CD4-positive, alpha-beta T cell treated with Interleukin-2 at 100 ng/mL for 4 hours (primary cell): ENCODE data around the gene SCARB1.
"Not testable (repeated sequence)": the region's sequence is repeated elsewhere in the genome, so short reads cannot be mapped to it uniquely, and the experiment has no call there.

Experiments
- DNase-seq: peaks from one replicate; pipeline ENCODE4 v3.0.0-alpha.2; 2020; ENCODE audit warnings: low spot score

The SCARB1 gene

DNA sequence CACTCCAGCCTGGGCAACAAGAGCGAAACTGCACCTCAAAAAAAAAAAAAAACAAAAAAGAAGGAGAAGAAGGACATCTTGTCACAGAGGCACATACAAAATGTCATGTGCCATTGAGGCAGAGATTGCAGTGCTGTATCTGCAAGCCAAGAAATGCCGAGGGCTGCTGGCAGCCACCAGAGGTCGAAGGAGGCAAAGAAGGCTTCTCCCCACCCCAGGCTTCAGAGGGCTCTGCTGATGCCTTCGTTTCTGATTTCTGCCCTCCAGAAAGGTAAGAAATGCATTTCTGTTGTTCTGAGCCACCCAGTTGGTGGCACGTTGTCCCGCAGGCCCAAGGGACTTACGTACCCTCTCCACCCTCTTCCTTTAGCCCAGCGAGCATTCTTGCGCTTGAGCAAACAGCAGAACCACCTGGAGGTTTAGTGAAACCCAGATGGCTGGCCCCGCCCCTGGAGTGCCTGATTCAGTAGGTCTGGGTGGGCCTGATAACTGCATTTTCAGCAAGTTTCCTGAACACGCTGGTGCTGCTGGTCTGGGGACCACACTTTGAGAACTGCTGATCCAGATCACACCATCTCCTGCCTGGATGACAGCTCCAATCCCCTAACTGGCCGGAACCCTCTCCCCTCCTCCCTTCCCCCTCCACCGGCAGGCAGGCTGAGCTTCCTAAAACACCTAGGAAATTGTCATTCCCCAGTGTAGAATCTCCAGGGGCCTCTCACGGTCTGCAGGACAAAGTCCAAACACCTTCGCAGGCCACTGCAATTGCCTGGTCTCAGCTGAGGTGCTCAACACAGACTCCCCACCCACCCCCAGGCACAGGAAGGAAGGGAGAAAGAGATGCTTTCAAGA lies 21.1 kb upstream of the SCARB1 start:
- no peak for DNase-seq

DNA sequence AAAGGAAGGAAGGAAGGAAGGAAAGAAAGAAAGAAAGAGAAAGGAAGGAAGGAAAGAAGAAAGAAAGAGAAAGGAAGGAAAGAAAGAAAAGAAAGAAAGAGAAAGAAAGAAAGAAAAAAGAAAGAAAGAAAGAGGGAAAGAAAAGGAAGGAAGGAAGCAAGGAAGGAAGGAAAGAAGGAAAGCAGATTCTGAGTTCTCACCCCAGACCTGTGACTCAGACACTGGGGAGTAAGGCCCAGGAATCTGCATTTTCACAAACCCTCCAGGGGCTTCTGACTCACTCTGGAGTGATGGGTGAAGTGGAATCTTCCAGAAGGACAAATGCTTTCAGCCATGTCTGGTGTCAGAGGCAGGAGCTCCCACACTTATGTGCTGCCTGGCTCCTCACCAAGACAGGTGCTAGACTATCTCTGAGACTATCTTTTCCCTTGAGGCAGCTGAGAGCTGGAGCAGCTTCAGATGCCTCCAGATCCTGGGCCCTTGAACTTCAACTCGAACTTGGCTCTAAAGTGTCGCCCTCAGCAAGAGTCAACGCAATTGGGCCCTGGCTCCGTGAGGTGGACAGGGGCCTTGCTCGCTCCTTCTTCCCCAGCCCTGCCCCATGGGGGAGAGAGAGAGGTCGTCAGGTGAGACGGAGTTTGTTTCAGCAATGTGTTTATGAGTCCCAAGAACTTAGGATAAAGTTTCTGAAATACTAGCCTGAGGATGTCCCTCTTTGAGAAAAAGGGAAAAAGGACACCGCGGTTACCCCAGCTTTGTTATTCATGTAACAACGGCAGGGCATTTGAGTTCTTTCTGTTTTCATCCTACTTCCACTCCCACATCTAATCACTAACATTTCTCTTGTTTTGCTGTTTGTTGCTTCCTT lies 19.8 kb upstream of the SCARB1 start:
- DNase-seq: no peak

DNA sequence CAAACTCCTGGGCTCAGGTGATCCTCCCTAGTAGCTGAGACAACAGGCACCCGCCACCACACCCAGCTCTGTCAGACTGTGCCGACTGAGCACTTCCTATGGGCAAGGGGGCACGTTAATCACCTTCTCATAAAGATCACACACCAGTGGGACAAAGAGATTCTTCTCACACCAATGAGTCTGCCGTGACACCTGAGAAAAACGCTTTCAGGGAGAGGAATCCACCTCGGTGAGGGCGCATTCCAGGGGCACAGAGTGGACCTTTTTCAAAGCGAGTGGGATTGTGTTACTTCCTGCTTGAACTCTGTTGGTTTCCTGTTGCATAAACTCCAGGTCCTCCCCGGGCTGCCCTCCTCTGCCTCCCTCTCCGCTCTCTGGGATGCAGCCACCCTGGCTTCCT lies 17.5 kb upstream of the SCARB1 start:
- no peak for DNase-seq

DNA sequence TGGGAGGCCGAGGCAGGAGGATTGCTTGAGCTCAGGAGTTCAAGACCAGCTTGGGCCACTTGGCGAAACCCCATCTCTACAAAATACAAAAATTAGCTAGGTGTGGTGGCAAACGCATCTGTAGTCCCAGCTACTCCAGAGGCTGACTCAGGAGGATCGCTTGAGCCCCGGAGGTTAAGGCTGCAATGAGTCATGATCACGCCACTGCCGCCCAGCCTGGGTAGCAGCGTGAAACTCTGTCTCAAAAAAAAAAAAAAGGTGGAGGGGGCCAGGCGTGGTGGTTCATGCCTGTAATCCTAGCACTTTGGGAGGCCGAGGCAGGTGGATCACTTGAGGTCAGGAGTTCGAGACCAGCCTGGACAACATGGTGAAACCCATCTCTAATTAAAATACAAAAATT lies 16.7 kb upstream of the SCARB1 start:
- not testable (repeated sequence) for DNase-seq

DNA sequence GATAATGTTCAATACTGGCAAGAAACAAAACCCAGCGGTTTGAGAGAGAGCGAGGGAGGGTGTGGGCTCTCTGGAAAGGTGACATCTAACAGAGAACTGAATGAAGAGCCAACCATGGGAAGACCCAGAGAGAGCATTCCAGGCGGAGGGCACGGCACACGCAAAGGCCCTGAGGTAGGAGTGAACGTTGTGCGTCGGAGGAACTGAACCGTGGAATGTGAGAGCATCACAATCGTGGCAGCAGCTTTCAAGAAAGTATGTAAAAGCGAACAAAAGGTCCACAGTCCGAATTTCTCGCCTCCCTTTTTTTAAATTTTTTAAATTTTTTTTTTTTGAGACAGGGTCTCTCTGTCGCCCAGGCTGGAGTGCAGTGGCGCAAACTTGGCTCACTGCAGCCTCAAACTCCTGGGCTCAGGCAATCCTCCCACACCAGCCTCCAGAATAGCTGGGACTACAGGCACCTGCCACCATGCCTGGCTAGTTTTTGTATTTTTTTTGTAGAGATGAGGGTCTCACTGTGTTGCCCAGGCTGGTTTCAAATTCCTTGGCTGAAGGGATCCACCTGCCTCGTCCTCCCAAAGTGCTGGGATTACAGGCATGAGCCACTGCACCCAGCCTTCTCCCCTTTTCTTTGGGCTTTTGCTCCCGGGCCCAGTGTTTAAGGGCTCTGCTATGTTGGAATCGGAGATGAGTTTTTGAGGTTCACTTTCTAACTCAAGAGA lies 15.3 kb upstream of the SCARB1 start:
- DNase-seq: no peak

DNA sequence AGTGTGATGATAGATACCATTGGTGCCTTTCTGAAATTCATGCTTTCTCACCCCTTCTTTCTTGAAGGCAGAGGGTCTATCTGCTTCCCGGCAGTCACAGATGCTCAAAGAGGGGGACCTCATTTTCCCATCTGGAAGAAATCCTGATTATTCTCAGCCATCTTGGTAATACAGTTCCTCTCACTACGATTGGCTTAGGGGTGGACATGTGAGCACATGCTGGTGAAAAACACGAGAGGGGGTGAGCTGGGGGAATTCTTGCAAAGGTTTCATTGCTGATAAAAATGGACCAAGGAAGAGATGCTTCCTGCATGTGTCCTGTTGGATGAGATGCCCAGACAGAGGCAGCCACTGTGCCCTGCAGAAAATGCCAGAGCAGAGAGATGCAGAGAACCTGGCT lies 13.8 kb upstream of the SCARB1 start:
- DNase-seq: no peak

DNA sequence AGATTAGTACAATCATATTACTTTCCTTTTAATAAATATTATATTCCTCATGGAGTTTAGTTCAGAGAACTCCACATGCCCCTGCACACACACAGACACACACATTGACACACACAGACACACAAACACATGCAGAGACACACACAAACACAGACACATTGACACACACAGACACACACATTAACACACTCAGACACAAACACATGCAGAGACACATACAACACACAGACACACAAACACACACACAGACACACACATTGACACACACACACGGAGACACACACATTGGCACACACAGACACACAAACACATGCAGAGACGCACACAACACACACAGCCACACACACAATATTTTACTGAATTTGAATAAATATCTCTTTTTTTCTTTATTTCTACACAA lies 12.5 kb upstream of the SCARB1 start:
- no peak for DNase-seq

DNA sequence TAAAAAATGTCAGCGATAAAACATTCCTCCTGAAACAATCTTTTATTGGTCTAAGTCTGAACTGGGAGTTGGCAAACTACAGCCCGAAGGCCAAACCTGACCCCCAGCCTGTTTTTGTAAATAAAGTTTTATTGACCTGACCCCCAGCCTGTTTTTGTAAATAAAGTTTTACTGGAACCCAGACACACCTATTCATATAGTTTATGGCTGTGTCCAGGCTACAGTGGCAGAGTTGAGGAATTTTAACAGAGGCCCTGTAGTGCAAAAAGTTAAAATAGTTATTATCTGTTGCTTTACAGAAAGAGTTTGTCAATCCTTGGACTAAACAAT lies 12.1 kb upstream of the SCARB1 start:
- DNase-seq: no peak

DNA sequence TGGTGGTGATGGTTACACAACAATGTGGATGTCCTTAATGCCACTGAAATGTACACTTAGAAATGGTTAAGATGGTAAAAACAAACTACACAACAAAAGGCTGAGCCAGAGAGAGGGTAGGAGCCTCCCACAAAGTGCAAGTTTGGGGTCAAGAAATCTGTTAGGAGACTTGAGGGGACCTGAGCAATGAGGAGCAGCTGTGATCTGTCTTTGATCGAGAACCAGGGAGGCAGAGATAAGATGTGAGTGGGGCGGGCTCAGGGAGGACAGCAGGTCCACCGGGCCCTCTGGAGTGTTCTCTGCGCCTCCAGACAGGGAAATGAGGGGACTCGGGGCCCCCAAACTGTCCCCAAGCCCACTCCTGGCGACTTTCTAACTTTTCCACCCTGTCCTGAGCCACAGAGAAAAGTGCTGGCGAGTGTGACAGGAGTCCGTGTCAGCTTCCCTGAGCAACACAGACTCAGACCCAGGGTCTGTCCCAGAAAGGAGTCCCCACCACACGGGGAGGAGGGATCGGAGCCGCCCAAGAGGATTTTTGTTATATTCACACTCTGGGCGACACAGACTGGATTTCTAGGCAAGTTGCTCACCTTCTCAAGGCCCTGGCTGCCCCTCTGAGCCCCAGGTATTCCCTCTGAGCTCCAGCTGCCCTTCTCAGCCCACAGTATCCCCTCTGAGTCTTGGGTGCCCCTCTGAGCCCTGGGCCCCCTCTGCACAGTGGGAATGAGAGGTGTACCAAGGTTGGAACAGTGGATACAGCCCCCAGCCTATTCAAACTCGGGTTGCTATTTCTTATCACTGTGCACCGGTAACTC lies 11.5 kb upstream of the SCARB1 start:
- DNase-seq: no peak

DNA sequence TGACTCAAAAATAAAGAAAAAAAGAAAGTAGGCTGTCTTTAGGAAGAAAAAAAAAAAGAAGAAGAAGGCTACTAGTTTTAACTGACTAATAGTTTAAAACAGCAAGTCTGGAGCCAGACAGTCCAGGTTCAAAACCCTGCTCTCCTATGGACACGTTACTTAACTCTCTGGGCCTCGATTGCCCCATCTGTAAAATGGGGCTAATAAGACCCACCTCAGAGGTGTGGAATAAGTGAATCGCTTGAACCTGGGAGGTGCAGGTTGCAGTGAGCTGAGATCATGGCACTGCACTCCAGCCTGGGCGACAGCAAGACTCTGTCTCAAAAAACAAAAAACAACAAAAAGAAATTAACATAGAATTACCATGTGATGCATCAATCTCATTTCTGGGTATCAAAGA lies 10.5 kb upstream of the SCARB1 start:
- no peak for DNase-seq

DNA sequence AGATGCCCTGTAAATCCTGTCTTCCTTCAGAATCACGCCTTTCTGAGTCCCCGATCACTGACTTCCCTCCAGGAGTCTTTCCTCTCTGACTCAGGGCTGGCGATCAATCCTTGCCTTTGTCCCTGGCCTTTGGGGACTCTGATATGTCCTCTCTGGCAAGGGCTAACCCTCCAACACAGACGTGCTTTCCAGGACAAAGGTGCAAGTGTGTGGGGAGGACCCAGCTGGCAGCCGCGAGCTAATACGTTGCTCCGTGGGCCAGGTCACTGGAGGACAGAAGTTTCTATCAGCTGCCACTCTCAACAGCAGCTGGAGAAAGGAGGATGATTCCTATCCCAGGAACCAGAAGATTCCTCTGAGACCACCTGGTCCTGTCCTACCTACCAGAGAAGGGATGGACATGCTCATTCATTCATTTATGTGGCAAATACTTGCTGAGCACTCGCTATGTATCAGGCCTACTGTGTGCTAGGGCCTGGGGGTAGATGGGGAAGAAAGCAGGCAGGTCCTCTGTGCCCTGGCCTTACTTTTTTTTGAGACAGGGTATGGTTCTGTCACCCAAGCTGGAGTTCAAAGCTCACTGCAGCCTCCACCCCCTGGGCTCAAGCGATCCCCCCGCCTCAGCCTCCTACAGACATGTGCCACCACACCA lies 8.5 kb upstream of the SCARB1 start:
- no peak for DNase-seq

DNA sequence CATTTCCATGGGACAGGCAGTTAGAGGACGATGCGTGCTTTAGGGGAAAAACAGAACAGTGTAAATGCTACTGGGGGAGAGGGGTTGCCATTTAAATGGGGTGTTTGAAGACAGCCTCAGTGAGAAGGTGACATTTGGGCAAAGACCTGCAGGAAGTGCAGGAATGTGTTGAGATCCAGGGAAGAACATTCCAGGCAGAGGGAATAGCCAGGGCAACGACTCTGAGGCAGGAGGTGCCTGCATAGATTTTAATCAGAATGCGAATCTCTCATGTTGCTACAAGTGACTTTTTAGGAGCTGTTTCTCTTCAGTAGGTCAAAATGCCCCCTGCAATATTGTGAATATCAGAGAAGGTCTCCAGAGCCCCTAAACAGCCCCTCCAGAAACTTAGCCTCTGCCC lies 7.6 kb upstream of the SCARB1 start:
- DNase-seq: no peak

DNA sequence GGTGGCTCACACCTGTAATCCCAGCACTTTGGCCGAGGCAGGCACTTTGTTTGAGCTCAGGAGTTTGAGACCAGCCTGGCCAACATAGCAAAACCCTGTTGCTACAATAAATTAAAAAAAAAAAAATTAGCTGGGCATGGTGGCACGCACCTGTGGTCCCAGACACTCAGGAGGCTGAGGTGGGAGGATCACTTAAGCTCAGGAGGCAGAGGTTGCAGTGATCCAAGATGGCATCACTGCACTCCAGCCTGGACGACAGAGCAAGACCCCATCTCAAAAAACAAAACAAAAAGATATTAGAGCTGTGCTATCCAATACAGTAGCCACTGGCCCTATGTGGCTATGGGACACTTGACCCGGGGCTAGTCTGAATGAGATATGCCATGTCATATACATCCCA lies 6.9 kb upstream of the SCARB1 start:
- no peak for DNase-seq

DNA sequence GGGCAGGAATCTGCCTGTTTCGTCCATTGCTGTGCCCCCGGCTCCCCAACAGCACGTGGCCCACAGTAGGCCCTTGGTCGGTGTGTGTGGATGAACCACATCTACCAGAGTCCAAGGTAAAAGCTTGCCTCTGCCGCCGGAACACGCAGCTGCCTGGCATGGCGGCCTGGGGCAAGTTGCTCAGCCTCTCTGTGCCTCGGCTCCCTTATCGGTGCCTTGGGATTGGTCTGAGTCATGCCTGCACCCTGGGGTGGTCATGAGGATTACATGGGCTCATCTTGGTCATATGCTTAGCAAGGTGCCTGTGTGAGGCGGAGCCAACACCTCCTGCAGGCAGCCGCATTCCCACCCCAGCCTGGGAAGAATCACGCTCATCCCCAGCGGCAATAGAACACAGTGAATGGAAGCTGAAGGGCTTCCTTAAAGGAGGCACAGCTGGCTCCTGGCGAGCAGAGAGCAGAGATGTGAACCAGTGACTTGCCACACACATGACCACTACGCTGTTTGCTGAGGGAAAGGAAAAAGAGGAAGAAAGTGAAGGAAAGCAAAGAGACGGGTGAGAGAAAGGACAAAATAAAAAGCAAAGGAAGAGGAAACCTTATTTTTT lies 5.5 kb upstream of the SCARB1 start:
- DNase-seq: no peak

DNA sequence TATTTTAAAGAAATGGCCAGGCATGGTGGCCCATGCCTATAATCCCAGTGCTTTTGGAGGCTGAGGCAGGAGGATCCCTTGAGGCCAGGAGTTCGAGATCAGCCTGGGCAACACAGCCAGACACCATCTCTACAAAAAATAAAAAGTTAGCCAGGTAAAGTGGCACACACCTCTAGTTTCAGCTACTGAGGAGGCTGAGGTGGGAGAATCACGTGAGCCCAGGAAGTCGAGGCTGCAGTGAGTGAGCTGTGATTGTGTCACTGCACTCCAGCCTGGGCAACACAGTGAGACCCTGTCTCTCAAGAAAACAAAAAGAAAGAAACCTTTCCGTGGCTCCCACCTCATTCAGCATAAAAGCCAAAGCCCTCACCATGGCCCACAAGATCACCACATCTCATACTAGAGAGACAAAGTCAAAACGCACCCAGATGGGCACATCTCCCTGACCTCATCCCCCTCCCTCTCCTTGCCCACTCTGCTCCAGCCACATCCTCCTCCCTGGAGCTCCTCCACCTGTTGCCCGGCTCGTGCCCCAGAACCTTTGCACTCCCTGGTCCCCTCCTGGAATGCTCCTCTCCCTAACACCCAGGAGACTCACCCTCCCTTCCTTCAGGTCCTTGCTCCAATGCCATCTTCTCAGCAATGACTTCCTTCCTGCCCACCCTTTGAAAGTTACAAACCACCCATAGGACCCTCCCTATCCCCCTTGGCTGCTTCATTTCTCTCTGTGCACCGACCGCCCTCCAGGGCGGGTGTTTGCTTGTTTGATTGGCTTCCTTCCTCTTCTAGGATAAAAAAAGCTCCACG lies 4.8 kb upstream of the SCARB1 start:
- DNase-seq: no peak

DNA sequence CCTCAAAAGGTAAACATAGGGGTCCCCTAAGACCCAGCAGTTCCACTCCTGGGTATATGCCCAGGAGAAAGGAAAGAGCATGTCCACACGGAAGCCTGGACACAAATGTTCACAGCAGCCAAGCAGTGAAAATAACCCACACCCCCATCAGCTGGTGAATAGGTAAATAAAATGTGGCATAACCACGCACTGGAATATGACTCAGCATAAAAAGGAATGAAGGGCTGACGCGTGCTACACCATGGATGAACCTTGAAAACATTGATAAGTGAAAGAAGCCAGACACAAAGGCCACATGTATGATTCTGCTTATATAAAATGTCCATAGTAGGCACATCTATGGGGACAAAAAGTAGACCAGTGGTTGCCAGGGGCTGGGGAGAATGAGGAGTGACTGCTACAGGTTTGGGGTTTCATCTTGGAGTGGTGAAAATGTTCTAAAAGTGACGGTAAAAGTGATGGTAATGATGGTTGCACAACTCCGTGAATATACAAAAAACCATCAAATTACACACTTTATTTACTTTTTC lies 3.8 kb upstream of the SCARB1 start:
- DNase-seq: no peak

DNA sequence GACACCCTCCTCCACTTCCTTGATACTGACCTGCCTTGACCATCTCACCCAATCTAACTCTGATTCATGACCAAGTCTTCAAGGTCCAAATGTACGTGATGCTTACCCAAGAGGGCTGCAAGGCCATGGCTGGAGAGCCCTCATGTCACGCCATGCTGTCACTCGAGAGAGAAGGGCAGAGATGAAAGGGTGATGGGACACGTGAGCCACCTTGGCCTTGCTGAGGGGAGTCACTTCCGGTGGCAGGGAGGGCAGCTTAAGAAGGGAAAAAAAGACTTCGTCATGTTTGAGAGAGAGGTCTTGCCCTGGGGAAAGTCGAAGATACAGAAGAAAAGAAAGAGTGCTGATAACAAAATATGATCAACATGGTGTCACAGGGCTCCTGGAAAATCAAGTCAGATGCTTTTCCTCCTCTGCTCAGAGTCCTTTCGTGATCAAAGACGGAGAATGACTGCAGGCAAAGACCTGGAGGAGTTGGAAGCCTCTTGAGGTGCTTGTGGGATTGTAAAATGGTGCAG lies 3.3 kb upstream of the SCARB1 start:
- DNase-seq: no peak

DNA sequence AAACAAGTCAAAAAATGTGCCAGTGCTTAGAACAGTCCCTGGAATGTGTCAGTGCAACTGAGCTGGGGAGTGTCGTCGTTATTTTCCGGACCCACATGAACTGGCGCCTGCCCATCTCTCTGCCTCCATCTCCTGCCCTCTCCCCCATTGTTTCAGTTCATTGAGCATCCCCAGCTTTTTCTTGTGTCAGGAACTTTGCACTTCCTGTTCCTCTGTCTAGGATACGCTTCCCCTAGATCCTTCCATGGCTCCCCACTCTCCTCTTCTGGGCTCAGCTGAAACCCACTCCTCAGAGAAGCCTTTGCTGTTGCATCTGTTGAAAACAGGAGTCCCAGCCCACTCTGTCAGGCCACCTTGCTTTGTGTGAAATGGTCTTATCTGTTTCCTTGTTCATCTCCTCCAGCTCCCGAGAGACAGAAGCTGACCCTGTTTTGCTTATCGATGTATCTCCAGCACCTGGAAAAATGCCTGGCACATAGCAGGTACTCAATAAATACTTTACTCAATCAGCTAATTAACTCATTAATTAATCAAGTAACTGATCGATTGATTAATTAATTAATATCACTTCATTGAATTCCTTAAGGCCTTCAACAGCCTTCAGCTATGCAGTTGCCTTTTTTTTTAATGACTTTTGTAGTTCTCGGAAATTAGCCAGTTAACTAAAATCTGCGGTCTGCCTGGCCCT lies 2.7 kb upstream of the SCARB1 start:
- no peak for DNase-seq

DNA sequence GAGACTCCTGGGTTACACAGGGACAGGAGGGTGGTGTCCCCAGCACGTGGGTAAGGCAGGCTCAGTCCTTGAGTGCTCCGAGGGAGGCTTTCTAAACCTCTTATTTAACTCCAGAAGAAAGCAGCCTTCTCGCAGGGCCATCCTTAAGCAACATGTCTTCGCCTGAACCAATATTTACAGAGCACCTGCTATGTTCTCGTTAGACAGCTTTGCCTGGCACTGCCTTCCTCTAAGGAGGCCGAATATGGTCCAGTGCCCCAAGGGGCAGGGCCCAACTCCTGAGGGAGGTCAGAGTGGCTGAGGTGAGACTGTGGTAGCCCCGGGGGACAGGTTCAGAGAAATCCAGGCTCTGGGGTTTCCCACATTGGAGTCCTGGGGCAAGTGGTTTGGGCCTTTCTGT lies 2.1 kb upstream of the SCARB1 start:
- DNase-seq: no peak
